SU-DHL-6 (cell line): ENCODE measurements around the gene PLCB2.

Experiments used
- CTCF ChIP-seq: fragments of 200-600 bp; sonication (generic); IDR thresholded peaks from one replicate; pipeline ENCODE4 v1.5.1; 2017; ENCODE audit warnings: antibody characterized with exemption, mild to moderate bottlenecking, low read length, moderate library complexity; ENCODE audit not compliant: insufficient read depth, poor library complexity, severe bottlenecking
- EZH2phosphoT487 ChIP-seq: fragments of 200-600 bp; sonication (generic), shearing (Covaris generic); conservative IDR thresholded peaks from 2 replicates; pipeline ENCODE4 v1.6.1; 2018; ENCODE audit warnings: mild to moderate bottlenecking, antibody characterized with exemption, low read length, moderate library complexity, mixed read lengths

- TF ChIP-seq CTCF: no peak
- no peak for TF ChIP-seq EZH2phosphoT487
Observed at GRCh38 chr15:40285554-40286011, 22.2 kb downstream of the PLCB2 start.
